Measurements from ENCODE around the gene TNFRSF14. TPM values are rescaled to one million over a fixed set of nuclear protein-coding genes. Genes with fewer than 3 reads are reported as not detected.

The TNFRSF14 gene
- total RNA-seq, 4 donors from 2014 or later: 34.4 to 94.6 (median 61.0) TPM

DNA sequence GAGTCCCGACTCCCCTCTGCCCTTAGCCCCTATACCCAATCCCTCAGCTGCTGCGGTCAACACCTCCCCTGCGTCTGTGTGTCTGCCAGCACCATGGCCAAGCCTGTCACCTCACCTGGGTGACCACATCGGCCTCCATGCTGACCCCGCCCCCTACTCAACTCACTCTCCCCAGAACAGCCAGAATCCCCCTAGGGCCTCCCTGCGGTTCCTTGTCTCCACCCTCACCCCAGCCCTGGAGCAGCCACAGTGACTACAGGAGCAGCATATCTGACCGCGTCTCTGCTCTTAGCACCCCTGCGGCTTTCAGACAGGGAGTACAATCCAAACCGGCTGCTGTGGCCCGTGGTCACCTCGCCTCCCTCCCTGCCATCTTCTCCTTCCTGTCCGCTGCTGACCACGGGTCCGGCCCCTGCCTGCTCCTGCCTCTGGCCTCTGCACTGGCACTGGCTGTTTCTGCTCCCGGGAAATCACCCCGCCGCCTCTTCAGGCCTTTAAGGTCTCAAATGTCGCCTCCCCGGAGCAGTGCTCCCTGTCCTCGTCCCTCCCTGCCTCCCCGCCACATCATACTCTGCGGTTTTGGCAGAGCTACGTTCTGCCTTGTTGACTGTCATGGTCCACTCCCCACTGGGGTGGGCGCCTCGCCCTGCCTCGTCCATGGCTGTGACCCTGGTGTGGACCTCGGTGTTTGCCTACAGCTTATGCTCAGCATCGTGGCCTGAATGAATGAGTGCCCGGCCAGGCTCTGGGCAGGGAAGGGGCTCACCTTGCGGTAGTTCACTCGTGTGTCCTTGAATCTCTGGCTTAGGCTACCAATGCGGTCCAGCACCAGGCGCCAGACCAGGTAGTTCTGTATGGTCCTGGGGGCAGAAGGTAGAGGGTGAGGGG is 41.5 kb downstream of the TNFRSF14 start:
- TF ChIP-seq, protein P1, sequence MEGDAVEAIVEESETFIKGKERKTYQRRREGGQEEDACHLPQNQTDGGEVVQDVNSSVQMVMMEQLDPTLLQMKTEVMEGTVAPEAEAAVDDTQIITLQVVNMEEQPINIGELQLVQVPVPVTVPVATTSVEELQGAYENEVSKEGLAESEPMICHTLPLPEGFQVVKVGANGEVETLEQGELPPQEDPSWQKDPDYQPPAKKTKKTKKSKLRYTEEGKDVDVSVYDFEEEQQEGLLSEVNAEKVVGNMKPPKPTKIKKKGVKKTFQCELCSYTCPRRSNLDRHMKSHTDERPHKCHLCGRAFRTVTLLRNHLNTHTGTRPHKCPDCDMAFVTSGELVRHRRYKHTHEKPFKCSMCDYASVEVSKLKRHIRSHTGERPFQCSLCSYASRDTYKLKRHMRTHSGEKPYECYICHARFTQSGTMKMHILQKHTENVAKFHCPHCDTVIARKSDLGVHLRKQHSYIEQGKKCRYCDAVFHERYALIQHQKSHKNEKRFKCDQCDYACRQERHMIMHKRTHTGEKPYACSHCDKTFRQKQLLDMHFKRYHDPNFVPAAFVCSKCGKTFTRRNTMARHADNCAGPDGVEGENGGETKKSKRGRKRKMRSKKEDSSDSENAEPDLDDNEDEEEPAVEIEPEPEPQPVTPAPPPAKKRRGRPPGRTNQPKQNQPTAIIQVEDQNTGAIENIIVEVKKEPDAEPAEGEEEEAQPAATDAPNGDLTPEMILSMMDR (IDR thresholded peaks at IDR 0.05; ENCODE audit: low read depth): no peak

DNA sequence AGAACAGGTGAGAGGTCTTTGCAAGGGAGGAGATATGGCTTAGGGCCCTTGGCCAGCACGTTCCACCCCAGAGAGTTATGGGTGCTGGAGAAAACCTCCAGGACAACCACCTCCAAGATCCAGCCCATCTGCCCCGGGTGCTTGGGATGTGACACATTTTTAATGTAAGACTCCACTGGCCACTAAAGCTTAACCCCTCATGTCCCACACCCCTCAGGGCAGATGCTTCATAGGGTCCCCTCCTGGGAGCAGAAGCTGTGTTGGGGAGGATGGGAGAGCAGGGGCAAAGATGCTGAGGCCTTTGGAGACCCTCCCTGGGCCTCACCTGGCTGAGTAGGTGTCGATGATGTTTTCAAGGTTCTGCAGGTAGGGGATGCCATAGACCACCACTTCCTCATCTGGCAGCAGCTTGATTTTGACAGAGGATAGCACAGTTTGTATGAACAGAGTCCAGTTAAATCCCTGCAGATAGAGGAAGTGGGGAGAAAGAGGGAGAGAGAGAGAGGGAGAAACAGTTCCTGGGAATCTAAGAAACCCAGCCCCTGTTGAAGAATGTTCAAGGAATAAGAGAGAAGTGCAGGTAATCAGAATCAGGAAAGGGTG is 42.3 kb downstream of the TNFRSF14 start:
- TF ChIP-seq, protein P1 (IDR thresholded peaks at IDR 0.05; ENCODE audit: low read depth): no peak

DNA sequence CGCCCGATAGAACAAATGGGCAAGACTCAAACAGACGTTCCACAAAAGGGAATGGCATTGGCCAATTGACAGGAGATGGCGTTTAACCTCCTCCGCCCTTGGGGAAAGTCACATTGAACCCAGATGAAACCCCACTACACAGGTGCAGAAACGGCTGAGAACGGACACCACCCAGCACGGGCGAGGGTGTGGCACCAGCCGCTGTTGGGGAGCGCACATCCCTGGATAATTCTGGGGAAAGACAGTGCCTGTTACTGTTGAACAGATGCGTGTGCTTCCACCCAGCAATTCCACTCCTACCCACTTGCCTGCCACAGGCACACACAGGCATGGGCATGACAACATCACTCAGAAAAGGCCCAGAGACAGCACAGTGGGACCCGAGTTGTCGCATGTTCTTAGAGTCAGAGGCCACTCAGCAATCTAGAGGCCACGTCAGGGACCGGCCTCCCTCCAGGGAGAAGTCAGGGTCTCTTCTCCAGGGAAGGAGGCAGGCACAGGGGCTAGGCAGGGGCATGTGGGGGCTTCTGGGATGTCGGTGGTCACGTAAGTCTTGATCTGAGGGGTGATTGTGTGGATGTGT is 45.6 kb downstream of the TNFRSF14 start:
- TF ChIP-seq, protein P1 (IDR thresholded peaks at IDR 0.05; ENCODE audit: low read depth): no peak

DNA sequence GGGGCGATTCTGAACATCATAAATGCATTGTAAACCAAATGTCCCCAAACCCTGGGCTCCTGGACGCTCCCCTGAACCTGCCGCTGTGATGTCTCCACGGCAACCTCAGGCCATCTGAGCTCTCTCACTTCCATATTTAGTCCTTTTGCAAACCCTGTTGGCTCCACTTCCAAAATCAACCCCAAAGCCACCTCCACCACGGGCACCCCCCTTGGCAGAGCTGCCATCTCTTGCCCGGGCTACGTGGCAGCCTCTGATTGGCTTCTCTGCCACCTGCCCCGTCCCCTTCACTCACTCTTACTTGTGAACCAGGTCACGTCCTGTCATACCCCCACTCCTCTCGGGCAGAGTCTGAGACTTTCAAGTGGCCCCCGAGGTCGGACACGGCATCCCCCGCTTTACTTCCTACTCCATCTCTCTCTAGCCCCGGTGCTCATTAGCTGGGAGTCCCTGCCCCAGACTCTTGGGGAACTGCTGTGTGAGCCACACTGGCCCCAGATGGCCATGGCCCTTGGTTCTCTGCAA is 46.2 kb downstream of the TNFRSF14 start:
- TF ChIP-seq, protein P1 (IDR thresholded peaks at IDR 0.05; ENCODE audit: low read depth): no peak

DNA sequence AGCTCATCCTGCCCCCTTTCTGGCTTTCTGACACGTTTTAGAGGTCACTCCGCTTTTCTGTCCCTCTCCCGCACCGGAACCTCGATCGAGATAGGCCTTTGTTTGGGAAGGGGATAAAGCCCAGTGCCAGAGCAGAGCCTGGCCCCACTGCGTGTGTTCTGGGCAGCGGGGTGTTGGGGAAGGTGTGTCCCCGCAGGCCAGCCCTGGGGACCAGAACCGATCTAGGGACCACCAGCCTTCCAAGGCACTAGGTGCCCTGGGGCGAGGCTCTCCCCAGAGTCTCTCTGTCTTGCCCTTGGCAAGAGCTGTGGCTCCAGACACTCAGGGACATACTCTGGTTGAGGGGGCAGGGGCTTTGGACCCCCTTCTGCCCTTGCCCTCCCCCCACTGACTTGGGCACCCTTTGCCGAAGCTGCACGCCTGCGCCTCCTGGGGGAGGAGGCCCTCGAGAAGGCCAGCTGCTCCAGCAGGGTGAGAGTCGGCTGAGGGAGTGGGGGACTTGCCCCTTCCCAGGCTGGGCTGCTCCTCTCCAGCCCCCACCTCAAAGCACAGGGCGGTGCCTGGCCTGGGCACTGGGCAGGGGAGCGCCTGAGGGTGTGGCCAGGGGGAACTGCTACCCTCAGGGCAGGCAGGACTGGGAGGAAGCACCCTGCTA is 46.8 kb downstream of the TNFRSF14 start:
- TF ChIP-seq, protein P1 (IDR thresholded peaks at IDR 0.05; ENCODE audit: low read depth): no peak

DNA sequence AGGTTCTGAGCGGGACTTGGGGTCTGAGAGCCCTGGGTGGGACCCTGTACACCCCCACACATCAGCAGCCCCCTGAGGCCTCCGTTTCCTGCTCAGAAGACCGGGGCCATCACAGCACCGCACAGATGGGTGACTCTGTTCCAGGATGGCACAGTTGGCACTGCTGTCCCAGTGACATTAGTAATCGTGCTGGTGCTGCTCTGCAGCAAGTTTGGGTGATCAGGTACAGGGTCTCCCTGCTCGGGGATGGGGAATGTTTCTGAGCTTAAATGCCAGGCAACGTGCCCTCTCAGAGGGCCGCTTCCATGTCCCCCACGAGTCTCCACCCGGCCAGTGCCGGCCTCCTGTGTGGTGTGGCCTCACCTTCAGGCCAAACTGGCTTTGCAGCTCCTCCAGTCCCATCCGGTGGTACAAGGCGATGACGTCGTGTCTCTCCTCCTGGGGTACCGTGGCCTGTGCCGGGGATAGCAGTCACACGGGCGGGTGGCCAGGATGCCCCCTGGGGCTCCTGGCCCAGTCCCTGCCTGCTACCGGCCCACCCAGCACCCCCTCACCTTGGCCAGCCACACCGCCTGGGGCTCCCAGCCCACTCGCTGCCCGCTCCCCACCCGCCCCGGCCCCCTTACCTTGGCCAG is 47.5 kb downstream of the TNFRSF14 start:
- TF ChIP-seq, protein P1 (IDR thresholded peaks at IDR 0.05; ENCODE audit: low read depth): no peak

Data from subcutaneous adipose tissue (tissue), 4 donors.